SK-N-SH (cell line): ENCODE data around the gene MMS22L. TPM values are rescaled to one million over a fixed set of nuclear protein-coding genes. Genes with fewer than 3 reads are reported as not detected.

Experiments
- CTCF ChIA-PET: fragments of 300-600, 350-600 bp; formaldehyde crosslinking; extraction: SDS; loops from one replicate; lab custom pipeline; 2021; lab: Yijun Ruan, JAX
- POLR2A ChIA-PET: fragments of 350-600 bp; sonication (Branson Sonifier 250); formaldehyde crosslinking; extraction: SDS; loops from one replicate; lab custom pipeline; 2020; ENCODE audit warnings: antibody characterized with exemption, inconsistent platforms; lab: Yijun Ruan, JAX
- DNase-seq: peaks from one replicate; pipeline ENCODE4 v3.0.0; 2012
- H2AFZ ChIP-seq: fragments of 200-600 bp; sonication (generic); 2 replicates; pipeline ENCODE4 v1.8.1; 2016; ENCODE audit warnings: antibody characterized with exemption, mild to moderate bottlenecking, low read depth
- H3F3A ChIP-seq: fragments of 200-600 bp; sonication (generic); replicated peaks from 2 replicates; pipeline ENCODE3; 2016; ENCODE audit warnings: antibody characterized with exemption, mild to moderate bottlenecking; ENCODE audit not compliant: insufficient read depth
- H3K27ac ChIP-seq, 2 experiments: fragments of 200-500 bp in 1 of 2; fragments of 200-600 bp in 1 of 2; sonication (Bioruptor generic) in 1 of 2; sonication (generic), shearing (Covaris generic) in 1 of 2; 2 replicates each; pipeline versions ENCODE4 v1.5.1 to v1.6.1; 2014 to 2016; ENCODE audit warnings: low read depth in 2 of 2, inconsistent platforms in 1 of 2, low read length in 1 of 2, mild to moderate bottlenecking in 1 of 2, mixed read lengths in 1 of 2
- H3K27me3 ChIP-seq: fragments of 200-600 bp; sonication (generic), shearing (Covaris generic); 2 replicates; pipeline ENCODE4 v1.6.1; 2016; ENCODE audit warnings: mixed run types; ENCODE audit not compliant: insufficient read depth
- H3K36me3 ChIP-seq, 2 experiments: fragments of 200-500 bp in 1 of 2; fragments of 200-600 bp in 1 of 2; sonication (Bioruptor generic) in 1 of 2; sonication (generic) in 1 of 2; replicated peaks in 1 of 2; 2 replicates each; pipeline versions ENCODE3 to v1.5.1; 2014 to 2016; ENCODE audit warnings: low read length in 1 of 2, mild to moderate bottlenecking in 1 of 2; ENCODE audit not compliant: insufficient read depth in 2 of 2, control insufficient read depth in 1 of 2
- H3K4me1 ChIP-seq, 2 experiments: fragments of 200-500 bp in 1 of 2; fragments of 200-600 bp in 1 of 2; sonication (Bioruptor generic) in 1 of 2; sonication (generic), shearing (Covaris generic) in 1 of 2; 2 replicates each; pipeline versions ENCODE4 v1.5.1 to v1.6.1; 2014 to 2016; ENCODE audit warnings: low read depth in 1 of 2, low read length in 1 of 2, mixed run types in 1 of 2; ENCODE audit not compliant: insufficient read depth in 2 of 2, control insufficient read depth in 1 of 2
- H3K4me2 ChIP-seq: fragments of 200-600 bp; sonication (generic), shearing (Covaris generic); 2 replicates; pipeline ENCODE4 v1.6.1; 2017; ENCODE audit warnings: mixed run types
- H3K4me3 ChIP-seq, 2 experiments: fragments of 200-500 bp in 1 of 2; fragments of 200-600 bp in 1 of 2; sonication (Bioruptor generic) in 1 of 2; sonication (generic), shearing (Covaris generic) in 1 of 2; 2 replicates each; pipeline versions ENCODE4 v1.5.1 to v1.8.1; 2014 to 2016; ENCODE audit warnings: low read depth in 2 of 2, inconsistent platforms in 1 of 2, low read length in 1 of 2, mild to moderate bottlenecking in 1 of 2, mixed read lengths in 1 of 2, moderate library complexity in 1 of 2
- H3K79me2 ChIP-seq: fragments of 200-600 bp; sonication (generic); 2 replicates; pipeline ENCODE4 v1.8.1; 2017; ENCODE audit warnings: mild to moderate bottlenecking; ENCODE audit not compliant: insufficient read depth
- H3K9ac ChIP-seq: fragments of 200-600 bp; sonication (generic); 2 replicates; pipeline ENCODE4 v1.6.1; 2017; ENCODE audit warnings: mixed run types
- H3K9me2 ChIP-seq: fragments of 200-600 bp; sonication (generic); 2 replicates; pipeline ENCODE4 v1.6.1; 2017; ENCODE audit warnings: mixed run types
- H3K9me3 ChIP-seq: fragments of 200-600 bp; sonication (generic); 2 replicates; pipeline ENCODE4 v1.6.1; 2017; ENCODE audit warnings: mixed run types, mild to moderate bottlenecking, moderate library complexity
- H4K20me1 ChIP-seq: fragments of 200-600 bp; sonication (generic); 2 replicates; pipeline ENCODE4 v1.6.1; 2017; ENCODE audit warnings: mild to moderate bottlenecking, mixed run types; ENCODE audit not compliant: insufficient read depth
- CTCF ChIP-seq: fragments of 200-600 bp; sonication (generic); IDR thresholded peaks from 2 replicates; pipeline ENCODE4 v1.6.1; 2017; ENCODE audit warnings: antibody characterized with exemption, mild to moderate bottlenecking, moderate library complexity
- EZH2phosphoT487 ChIP-seq: fragments of 200-600 bp; sonication (generic); IDR thresholded peaks from 2 replicates; pipeline ENCODE4 v1.6.1; 2017; ENCODE audit warnings: low read depth, mixed run types, mild to moderate bottlenecking, antibody characterized with exemption, moderate library complexity, borderline replicate concordance
- FOSL2 ChIP-seq: IDR thresholded peaks from 2 replicates; pipeline ENCODE4 v1.4.0; 2012; ENCODE audit warnings: low read depth, mild to moderate bottlenecking, moderate library complexity, borderline replicate concordance
- FOXJ3 ChIP-seq: sonication (generic); formaldehyde crosslinking; IDR thresholded peaks from 2 replicates; pipeline ENCODE4 v1.5.1; 2020; ENCODE audit warnings: mild to moderate bottlenecking, missing genetic modification reagents
- FOXM1 ChIP-seq: IDR thresholded peaks from 2 replicates; pipeline ENCODE4 v1.4.0; 2012; ENCODE audit warnings: low read depth, mild to moderate bottlenecking
- MEF2A ChIP-seq: IDR thresholded peaks from 2 replicates; pipeline ENCODE4 v1.4.0; 2012; ENCODE audit warnings: low read depth, borderline replicate concordance
- NFIC ChIP-seq: IDR thresholded peaks from 2 replicates; pipeline ENCODE4 v1.4.0; 2012; ENCODE audit warnings: borderline replicate concordance
- NRF1 ChIP-seq: IDR thresholded peaks from 2 replicates; pipeline ENCODE4 v1.6.1; 2012; ENCODE audit warnings: low read depth, mild to moderate bottlenecking, low read length
- PBX3 ChIP-seq: IDR thresholded peaks from 2 replicates; pipeline ENCODE4; 2012
- POLR2AphosphoS5 ChIP-seq: IDR thresholded peaks from 2 replicates; pipeline ENCODE4 v1.6.1; 2012; ENCODE audit warnings: low read depth, low read length
- RCOR1 ChIP-seq: fragments of 150-350 bp; IDR thresholded peaks from 2 replicates; pipeline ENCODE4 v1.6.1; 2017; ENCODE audit warnings: antibody characterized with exemption, low read length
- SIN3A ChIP-seq: IDR thresholded peaks from 2 replicates; pipeline ENCODE4 v1.6.1; 2012; ENCODE audit warnings: low read depth, mild to moderate bottlenecking, low read length, moderate library complexity, borderline replicate concordance
- TEAD4 ChIP-seq: IDR thresholded peaks from 2 replicates; pipeline ENCODE4 v1.4.0; 2012; ENCODE audit warnings: mild to moderate bottlenecking, borderline replicate concordance; ENCODE audit not compliant: insufficient read depth
- USF2 ChIP-seq: fragments of 150-350 bp; IDR thresholded peaks from 2 replicates; pipeline ENCODE4 v1.6.1; 2017; ENCODE audit warnings: antibody characterized with exemption, low read length, low read depth, borderline replicate concordance
- ZBTB33 ChIP-seq: IDR thresholded peaks from 2 replicates; pipeline ENCODE4 v1.4.0; 2012; ENCODE audit warnings: low read depth, borderline replicate concordance
- WGBS: methylation state at CpG from one replicate; pipeline ENCODE4 v1.1.6; 2017; ENCODE audit warnings: low lambda C conversion rate; 5-methylcytosine and 5-hydroxymethylcytosine counted together
- polyA plus RNA-seq, 3 experiments: library from polyadenylated mRNA; depleted of rRNA; stranded (reverse); fragments of >200 nt; gene quantifications; 2 replicates each; pipeline ENCODE4 v1.2.3, GENCODE V29; 2012
- TF ChIP-seq, protein P1 (sequence below): IDR thresholded peaks from 2 replicates; pipeline ENCODE4 v1.4.0; 2012; ENCODE audit warnings: low read depth, borderline replicate concordance

The MMS22L gene
- polyA plus RNA-seq, 1 of the 3 experiments (the other 2 are of a cell fraction), result 4.3 TPM

- TF ChIP-seq CTCF (no peak), PBX3 (no peak), RCOR1 (no peak)
- TF ChIP-seq, protein P1, sequence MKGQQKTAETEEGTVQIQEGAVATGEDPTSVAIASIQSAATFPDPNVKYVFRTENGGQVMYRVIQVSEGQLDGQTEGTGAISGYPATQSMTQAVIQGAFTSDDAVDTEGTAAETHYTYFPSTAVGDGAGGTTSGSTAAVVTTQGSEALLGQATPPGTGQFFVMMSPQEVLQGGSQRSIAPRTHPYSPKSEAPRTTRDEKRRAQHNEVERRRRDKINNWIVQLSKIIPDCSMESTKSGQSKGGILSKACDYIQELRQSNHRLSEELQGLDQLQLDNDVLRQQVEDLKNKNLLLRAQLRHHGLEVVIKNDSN, result no peak
Observed at GRCh38 chr6:97176468-97176867, 106.5 kb downstream of the MMS22L start (continued).

- no peak overlapping the region for H3K4me3 ChIP-seq
- no peaks in the 10 kb centered on the region; a peak in 1 of 4 replicates for H3K4me1 ChIP-seq
- WGBS, result 94% methylated on average over 4 of the region's 4 CpGs
- peaks cover 22 to 24% of the 10 kb centered on the region in 2 experiments for H3K36me3 ChIP-seq
- ChIA-PET POLR2A (no interaction called here), CTCF (interaction anchor here (1.1 to 1.7 kb wide), 3 partner anchors 11 to 265 kb away, joined by 4 to 7 read pairs (median 5); no protein-coding TSS in a partner anchor)
- no peaks in the 10 kb centered on the region for H3F3A ChIP-seq
- H3K27ac ChIP-seq, result no peak overlapping the region
- H2AFZ ChIP-seq, result no peak overlapping the region
- no peak for TF ChIP-seq MEF2A
- TF ChIP-seq FOXM1, result no peak
- TF ChIP-seq, protein P1, result no peak
- no peak for TF ChIP-seq SIN3A
- no peak for TF ChIP-seq POLR2AphosphoS5
- TF ChIP-seq NFIC, result no peak
- TF ChIP-seq ZBTB33, result no peak
- TF ChIP-seq FOXJ3 (CRISPR knock-in tag), result no peak
- no peak for TF ChIP-seq EZH2phosphoT487
- no peak for TF ChIP-seq TEAD4
- TF ChIP-seq USF2, result no peak
- TF ChIP-seq FOSL2, result no peak
- TF ChIP-seq NRF1, result no peak
- TF ChIP-seq CTCF, result no peak
- no peak overlapping the region for H3K9ac ChIP-seq
- H4K20me1 ChIP-seq, result no peaks in the 10 kb centered on the region
- no peak for DNase-seq
- H3K27me3 ChIP-seq, result no peaks in the 10 kb centered on the region
- no peaks in the 10 kb centered on the region for H3K9me3 ChIP-seq
- no peaks in the 10 kb centered on the region for H3K9me2 ChIP-seq
- no peaks in the 10 kb centered on the region for H3K79me2 ChIP-seq
- no peak overlapping the region for H3K4me2 ChIP-seq
Observed at GRCh38 chr6:97175806-97176205, 107.2 kb downstream of the MMS22L start.
